GM20000 (cell line): ENCODE measurements around the gene LGALS3.

ENCODE experiments used
- DNase-seq: peaks from one replicate; pipeline ENCODE4 v3.0.0; 2012; ENCODE audit warnings: low spot score
- TF ChIP-seq, protein P1 (sequence below): IDR thresholded peaks from 2 replicates; pipeline ENCODE4 v1.5.1; 2012; ENCODE audit warnings: mild to moderate bottlenecking, control low read depth; ENCODE audit errors: extremely low read depth, missing control alignments

LGALS3 gene

DNA sequence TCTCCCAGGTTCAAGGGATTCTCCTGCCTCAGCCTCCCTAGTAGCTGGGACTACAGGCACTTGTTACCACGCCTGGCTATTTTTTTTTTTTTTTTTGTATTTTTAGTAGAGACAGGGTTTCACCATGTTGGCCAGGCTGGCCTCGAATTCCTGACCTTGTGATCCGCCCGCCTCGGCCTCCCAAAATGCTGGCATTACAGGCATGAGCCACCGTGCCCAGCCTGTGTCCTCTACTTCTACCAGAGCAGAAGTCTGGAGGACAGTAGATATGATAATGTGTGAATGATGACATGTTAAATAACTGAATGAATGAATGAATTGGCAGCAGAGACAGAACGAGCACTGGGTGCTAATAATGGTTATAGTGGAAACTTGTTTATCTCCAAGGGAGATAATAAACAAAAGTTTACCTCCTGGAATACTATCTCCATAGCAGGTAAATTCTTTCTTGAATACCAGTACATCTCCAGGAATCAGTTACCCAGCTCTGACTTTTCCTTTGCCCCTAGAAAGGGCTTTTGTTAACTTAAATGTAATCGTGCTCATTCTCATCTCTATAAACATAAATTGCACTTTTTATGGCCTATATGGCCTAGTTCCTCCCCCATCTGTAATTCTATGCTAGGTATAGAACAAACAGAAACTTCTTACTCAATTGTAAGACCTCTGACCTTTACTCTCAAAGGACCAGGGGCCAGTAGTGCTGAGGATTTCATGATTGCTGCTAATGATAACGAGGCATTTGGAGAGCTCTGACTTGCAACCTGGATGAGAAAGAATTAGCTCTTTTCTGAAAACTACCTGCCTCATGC, 7.2 kb upstream of the LGALS3 start:
- no peak for DNase-seq
- TF ChIP-seq, protein P1, sequence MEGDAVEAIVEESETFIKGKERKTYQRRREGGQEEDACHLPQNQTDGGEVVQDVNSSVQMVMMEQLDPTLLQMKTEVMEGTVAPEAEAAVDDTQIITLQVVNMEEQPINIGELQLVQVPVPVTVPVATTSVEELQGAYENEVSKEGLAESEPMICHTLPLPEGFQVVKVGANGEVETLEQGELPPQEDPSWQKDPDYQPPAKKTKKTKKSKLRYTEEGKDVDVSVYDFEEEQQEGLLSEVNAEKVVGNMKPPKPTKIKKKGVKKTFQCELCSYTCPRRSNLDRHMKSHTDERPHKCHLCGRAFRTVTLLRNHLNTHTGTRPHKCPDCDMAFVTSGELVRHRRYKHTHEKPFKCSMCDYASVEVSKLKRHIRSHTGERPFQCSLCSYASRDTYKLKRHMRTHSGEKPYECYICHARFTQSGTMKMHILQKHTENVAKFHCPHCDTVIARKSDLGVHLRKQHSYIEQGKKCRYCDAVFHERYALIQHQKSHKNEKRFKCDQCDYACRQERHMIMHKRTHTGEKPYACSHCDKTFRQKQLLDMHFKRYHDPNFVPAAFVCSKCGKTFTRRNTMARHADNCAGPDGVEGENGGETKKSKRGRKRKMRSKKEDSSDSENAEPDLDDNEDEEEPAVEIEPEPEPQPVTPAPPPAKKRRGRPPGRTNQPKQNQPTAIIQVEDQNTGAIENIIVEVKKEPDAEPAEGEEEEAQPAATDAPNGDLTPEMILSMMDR: no peak

DNA sequence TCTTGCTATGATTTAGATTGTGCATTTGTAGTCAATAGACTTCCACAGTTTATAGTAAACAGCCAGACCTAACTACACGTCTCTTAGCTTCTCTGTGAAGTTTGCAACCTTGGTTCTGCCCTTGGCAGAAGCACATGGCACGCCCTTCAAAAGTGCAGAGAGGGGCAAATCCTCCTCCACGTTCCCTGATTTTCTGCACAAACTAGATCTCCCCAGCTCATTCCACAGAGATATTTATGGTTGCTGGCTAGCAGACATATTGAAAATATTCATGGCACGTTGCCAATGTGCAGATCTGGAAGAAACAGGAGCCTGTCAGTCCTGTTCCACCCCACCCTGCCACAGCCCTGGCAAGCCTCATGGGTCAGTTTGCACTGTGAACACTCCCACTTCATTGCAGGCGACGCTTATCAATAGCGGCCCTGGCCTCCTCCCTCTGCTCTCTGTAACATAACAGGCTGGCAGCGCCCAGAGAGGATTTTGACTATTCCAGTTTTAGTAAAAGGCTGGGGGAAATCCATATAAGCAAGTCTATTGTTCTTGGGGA, 6.5 kb upstream of the LGALS3 start:
- TF ChIP-seq, protein P1: no peak
- no peak for DNase-seq

DNA sequence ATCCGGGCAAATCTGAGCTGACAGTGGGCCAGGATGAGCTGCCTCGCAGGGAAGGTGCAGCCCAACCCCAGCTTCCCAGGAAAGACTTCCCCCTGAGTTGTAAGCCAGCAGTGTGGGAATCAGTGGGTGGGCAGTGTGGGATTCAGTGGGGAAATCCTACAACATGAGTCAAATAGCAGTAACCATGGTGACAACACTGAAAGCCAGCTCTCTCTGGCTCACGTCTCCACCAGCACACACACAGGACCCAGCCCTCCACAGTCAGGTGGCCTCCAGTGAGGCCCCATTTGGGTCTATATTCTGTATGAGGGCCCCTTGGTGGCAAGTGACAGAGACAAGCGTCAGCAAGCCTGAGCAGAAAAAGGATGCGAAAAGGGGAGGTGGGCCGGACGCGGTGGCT, 6.0 kb upstream of the LGALS3 start:
- TF ChIP-seq, protein P1: no peak
- DNase-seq: no peak

DNA sequence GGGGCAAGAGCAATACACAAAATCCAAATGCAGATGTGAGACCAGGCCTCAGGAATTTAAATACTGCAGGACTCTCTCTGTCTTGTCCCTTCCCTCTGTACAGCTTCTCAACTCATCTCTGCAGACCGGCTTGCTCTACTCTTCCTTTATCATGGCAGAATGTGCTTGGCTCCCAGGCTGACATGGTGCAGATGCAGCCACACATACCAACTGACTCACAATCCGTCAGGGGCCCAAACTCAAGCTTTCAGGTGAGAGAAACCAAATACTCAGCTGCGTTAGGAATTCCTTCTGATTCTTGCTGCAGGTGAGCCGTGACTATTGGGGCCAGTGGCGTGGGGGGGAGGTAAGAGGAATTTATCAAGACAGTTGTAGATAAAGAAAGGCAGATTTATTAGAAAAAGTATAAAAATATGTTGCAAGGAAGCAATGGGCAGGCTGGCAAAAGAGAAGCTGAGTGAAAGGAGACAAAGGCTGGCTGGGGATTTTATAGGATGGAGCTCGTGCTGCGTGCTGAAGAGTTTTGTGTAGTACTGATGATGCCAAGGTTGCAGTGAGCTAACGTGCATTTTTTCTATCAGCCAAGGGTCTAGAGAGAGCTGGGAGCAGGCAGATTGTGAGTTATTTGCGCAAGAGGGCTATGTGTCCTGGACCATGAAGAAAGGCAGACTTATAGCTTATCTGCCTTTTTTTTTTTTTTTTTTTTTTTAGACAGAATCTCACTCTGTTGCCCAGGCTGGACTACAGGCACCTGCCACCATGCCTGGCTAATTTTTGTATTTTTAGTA, 5.0 kb upstream of the LGALS3 start:
- no peak for DNase-seq
- TF ChIP-seq, protein P1: no peak

DNA sequence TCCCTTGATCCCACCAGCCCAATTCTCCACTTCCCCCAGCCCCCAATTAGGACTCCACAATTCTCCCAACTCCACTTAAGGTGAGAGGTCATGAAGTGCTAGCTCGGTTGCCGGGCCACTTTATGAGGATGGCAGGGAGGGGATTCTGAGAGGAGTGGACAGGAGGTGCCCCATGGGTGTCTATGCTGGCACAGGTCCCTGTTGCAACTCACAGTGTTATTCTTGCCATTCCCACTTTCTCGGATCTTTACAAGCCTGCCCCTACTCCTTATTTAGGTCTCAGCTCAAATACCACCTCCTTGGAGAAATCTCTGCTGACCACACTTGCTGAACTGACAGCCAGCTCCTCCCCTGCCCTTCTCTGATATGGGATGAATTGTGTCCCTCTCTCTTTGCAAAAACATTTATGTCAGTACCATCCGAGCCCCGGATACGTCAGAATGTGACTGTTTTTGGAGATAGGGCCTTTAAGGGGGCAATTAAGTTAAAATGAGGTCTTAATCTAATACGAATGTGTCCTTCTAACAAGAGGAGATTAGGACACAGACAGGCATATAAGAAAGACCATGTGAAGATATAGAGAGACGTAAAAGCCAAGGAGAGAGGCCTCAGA, 4.2 kb upstream of the LGALS3 start:
- DNase-seq: no peak
- TF ChIP-seq, protein P1: no peak

DNA sequence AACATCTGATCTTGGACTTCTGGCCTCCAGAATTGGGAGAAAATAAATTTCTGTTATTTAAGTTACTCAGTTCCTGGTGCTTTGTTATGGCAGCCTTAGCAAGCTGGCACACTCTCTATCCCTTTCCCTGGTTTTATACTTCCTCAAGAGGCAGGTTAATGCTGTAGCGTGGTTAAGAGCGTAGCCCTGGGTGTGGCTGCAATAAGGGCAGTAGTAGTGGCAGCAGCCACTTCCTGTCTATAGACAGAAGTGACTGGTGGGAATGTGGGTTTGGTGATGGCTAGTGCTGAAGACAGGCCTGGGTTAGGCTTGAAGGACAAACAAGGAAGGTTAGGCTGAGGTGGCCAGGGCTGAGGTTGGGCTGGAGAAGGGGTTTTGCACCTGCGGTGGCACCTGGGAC, 3.6 kb upstream of the LGALS3 start:
- DNase-seq: no peak
- TF ChIP-seq, protein P1: no peak

DNA sequence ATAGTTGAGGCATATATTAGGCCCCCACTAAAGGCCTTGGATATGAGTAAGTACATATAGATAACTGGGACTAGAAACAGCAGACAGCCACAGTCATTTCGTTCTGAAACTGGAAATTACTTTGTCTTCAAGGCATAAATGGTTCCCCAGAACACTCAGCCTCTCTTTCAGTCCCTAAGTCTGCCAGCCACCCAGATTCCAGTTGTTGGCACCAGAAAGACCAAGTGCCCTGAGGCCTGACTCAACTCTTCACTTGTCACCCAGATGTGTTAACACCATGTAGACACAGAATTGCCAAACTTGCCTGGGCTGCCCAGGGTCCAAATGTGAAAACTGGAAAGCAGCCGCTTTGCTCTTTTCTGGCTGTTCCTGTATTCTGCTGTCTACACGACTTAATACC, 3.0 kb upstream of the LGALS3 start:
- TF ChIP-seq, protein P1: no peak
- no peak for DNase-seq
